Kidney (tissue), 14 donors: Measurements from ENCODE around the gene KRT33A. TPM values are rescaled to one million over a fixed set of nuclear protein-coding genes. Genes with fewer than 3 reads are reported as not detected.

Source experiments
- DNase-seq, 5 donors: peaks; one replicate each; pipeline ENCODE4 v3.0.0-alpha.2; 2013 to 2020
- FAIRE-seq: peaks from 2 replicates; lab custom pipeline; 2012; peaks lifted over from hg19 to GRCh38; lab: Jason Lieb, UNC
- H3K27ac ChIP-seq, 2 donors: one replicate each; pipeline ENCODE4 v1.7.0; 2013; ENCODE audit warnings: low read depth in 2 of 2, low read length in 2 of 2, inconsistent platforms in 1 of 2
- H3K27me3 ChIP-seq: one replicate; pipeline ENCODE4 v1.7.1; 2013; ENCODE audit warnings: low read length, inconsistent platforms; ENCODE audit not compliant: control insufficient read depth, insufficient read depth
- H3K36me3 ChIP-seq, 3 donors: one replicate each; pipeline versions ENCODE4 v1.7.0 to v1.7.1; 2013; ENCODE audit warnings: low read length in 3 of 3, control low read depth in 1 of 3, inconsistent platforms in 1 of 3; ENCODE audit not compliant: insufficient read depth in 3 of 3, control insufficient read depth in 2 of 3
- H3K4me1 ChIP-seq, 3 donors: one replicate each; pipeline versions ENCODE4 v1.7.0 to v1.7.1; 2013; ENCODE audit warnings: low read length in 3 of 3, inconsistent platforms in 1 of 3, low read depth in 1 of 3; ENCODE audit not compliant: control insufficient read depth in 2 of 3, insufficient read depth in 2 of 3
- H3K4me3 ChIP-seq, 3 donors: one replicate each; pipeline versions ENCODE4 v1.7.0 to v1.8.1; 2013; ENCODE audit warnings: low read length in 3 of 3, control low read depth in 1 of 3, inconsistent platforms in 1 of 3
- H3K9ac ChIP-seq, 3 donors: one replicate each; pipeline versions ENCODE4 v1.7.0 to v1.7.1; 2013; ENCODE audit warnings: low read length in 3 of 3, control low read depth in 1 of 3, inconsistent platforms in 1 of 3
- H3K9me3 ChIP-seq, 3 donors: one replicate each; pipeline versions ENCODE4 v1.7.0 to v1.7.1; 2013; ENCODE audit warnings: low read length in 3 of 3, control low read depth in 1 of 3, inconsistent platforms in 1 of 3; ENCODE audit not compliant: control insufficient read depth in 2 of 3, insufficient read depth in 1 of 3
- intact Hi-C: fragments of 100-400 bp; cut with DNase I; formaldehyde crosslinking; loops from one replicate; pipeline ENCODE4 v1.11.1; 2022
- polyA plus RNA-seq: library from polyadenylated mRNA; stranded (reverse); fragments of 350-450 nt; fragmentation: Illumina TruSeq; extraction: RNeasy Lipid Tissue Mini Kit (QIAGEN cat#74804); gene quantifications from one replicate; pipeline ENCODE4 v1.2.3, GENCODE V29; 2014; ENCODE audit warnings: low read depth, low replicate concordance; ENCODE audit not compliant: insufficient read depth
- total RNA-seq: library from RNA; stranded (reverse); fragmentation: NEBNext Ultra II Directional; extraction: Animal tissue kit (Norgen Biotek cat#: 25700); gene quantifications from one replicate; pipeline ENCODE4 v1.2.1, GENCODE V29; 2021
- TF ChIP-seq, protein P1 (sequence below): IDR thresholded peaks from 3 replicates; pipeline ENCODE4 v1.5.1; 2012; ENCODE audit warnings: mild to moderate bottlenecking, moderate library complexity, borderline replicate concordance; ENCODE audit not compliant: insufficient read depth; ENCODE audit errors: extremely low read depth
- donor health status: control.
- donor health status: control.
- donor health status: control.
- donor health status: control.
- donor health status: control.
- donor health status: DM: yes; HTN: yes; CAD: no.
- donor health status: Normal renal cell carcinoma (clear cell type).

The KRT33A gene
- total and polyA plus RNA-seq, 2 donors from 2014 or later: not detected

DNA sequence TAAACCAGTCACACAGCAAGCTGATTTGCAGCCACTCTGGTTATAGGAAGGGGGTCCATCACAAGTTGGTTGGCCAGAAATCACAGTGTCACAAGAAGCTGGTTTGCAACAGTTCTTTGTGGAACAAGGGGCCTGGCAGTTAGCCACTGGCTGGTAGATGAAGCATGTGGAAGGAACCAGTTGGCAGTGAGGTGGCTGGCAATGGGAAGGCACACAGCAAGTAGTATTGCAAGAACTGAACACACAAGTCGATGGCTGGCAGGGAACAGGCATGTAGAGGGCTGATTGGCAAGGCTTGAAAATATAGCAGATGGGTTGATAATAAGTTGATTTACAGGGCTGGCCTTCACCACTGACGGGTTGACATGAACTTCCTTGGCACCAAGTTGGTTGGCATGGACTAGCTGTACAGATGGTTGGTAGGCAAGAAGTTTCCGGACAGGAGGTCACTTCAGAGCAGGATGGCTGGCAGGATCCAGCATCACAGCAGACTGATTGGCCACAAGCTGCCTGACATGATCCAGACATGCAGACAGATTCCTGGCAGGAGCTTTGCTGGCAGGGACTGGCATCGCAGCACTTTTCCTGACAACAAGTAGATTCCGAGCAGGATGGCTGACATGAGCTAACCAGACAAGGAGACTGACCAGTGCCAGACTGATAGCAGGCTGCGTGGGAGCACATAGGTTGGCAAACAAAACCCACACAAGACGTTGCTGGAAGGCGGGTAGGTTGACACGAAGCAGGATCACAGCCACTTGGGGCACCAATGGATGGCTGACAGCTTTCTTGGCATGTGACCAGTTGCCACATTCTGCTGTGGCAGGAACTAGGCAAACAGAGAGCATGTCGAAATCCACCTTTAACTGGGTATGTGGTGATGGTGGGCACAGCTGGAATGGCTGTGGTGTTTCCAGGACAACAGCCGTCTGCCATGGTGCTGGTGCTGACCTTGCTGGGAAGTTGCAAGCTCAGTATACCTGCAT, 48.4 kb downstream of the KRT33A start, which contains the start of gene KRTAP29-1:
Gene KRTAP29-1 (minus strand): TSS at position 936 of the 986 bp plus-strand sequence. CDS start 0 bp downstream, at position 936.
- no peaks in the 10 kb centered on the region for H3K9me3 ChIP-seq
- no peaks in the 10 kb centered on the region for H3K27me3 ChIP-seq
- H3K4me1 ChIP-seq: no peaks in the 10 kb centered on the region
- H3K9ac ChIP-seq: no peak within 1 kb of the TSS
- no peaks in the 10 kb centered on the region for H3K36me3 ChIP-seq
- no peak within 1 kb of the TSS for H3K4me3 ChIP-seq
- DNase-seq (no peak), FAIRE-seq (no peak)
- intact Hi-C loops: no loop called here
- TF ChIP-seq, protein P1, sequence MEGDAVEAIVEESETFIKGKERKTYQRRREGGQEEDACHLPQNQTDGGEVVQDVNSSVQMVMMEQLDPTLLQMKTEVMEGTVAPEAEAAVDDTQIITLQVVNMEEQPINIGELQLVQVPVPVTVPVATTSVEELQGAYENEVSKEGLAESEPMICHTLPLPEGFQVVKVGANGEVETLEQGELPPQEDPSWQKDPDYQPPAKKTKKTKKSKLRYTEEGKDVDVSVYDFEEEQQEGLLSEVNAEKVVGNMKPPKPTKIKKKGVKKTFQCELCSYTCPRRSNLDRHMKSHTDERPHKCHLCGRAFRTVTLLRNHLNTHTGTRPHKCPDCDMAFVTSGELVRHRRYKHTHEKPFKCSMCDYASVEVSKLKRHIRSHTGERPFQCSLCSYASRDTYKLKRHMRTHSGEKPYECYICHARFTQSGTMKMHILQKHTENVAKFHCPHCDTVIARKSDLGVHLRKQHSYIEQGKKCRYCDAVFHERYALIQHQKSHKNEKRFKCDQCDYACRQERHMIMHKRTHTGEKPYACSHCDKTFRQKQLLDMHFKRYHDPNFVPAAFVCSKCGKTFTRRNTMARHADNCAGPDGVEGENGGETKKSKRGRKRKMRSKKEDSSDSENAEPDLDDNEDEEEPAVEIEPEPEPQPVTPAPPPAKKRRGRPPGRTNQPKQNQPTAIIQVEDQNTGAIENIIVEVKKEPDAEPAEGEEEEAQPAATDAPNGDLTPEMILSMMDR: no peak
- no peak within 1 kb of the TSS for H3K27ac ChIP-seq

DNA sequence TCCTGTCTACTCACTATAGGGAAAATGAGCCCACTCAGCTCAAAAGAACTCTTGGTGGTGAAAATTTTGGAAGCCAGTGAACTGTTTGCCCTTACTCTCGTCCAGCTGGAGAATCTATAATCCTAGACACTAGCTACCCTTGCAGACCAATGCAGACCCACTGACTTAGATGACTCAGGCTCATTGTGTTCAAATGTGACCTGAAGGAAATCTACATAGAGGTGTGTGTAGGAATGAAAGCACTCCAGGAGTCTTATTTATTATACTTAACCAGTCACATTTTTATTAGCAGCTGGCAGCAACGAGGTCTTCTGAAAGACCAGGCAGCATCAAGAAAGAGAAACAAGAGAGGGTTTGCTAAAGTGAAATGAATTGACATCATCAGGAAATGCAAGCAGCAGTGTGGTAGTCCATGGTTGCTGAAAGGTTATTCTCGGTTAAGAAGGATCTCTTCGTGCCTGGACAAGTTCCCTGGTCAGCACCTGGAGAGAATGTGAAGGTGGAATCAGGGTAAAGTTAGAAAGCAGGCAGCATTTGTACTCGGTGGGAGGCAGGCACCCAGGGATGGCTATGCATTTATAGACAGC, 49.3 kb downstream of the KRT33A start:
- Histone ChIP-seq H3K9ac (no peak overlapping the region), H3K9me3 (no peaks in the 10 kb centered on the region), H3K27ac (no peak overlapping the region), H3K4me1 (no peaks in the 10 kb centered on the region), H3K4me3 (no peak overlapping the region), H3K27me3 (no peaks in the 10 kb centered on the region), H3K36me3 (no peaks in the 10 kb centered on the region)
- no peak for FAIRE-seq
- TF ChIP-seq, protein P1: no peak
- DNase-seq: no peak
- intact Hi-C loops: no loop called here

DNA sequence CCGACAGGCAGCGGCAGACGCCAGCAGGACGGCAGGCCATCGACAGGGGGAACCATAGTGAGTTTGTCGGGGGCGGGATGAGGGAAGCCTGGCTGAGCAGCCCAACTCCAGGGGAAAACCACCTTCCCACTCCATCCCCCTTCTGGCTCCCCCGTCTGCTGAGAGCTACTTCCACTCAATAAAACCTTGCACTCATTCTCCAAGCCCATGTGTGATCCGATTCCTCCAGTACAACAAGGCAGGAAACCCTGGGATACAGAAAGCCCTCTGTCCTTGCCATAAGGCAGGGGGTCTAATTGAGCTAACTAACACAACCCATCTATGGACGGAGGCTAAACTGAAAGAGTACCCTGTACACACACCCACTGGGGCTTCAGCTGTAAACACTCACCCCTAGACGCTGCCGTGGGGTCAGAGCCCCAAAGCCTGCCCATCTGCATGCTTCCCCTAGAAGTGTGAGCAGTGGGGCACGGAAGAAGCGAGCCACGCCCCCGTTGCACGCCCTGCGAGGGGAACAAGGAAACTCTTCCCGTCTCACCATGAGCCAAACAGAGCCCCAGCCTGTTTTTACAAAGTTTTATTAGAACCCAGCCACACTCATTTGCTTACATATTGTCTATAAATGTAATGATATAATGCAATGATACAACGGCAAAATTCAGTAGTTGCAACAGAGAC, 52.0 kb downstream of the KRT33A start:
- TF ChIP-seq, protein P1: no peak
- DNase-seq: no peak
- Histone ChIP-seq H3K27me3 (no peaks in the 10 kb centered on the region), H3K9me3 (no peaks in the 10 kb centered on the region), H3K4me3 (no peak overlapping the region), H3K4me1 (no peaks in the 10 kb centered on the region), H3K9ac (no peak overlapping the region), H3K27ac (no peak overlapping the region), H3K36me3 (no peaks in the 10 kb centered on the region)
- FAIRE-seq: no peak
- intact Hi-C loops: no loop called here
